SH-SY5Y (cell line): Measurements from ENCODE around the gene HDAC9.

ENCODE experiments used
- GATA2 ChIP-seq: IDR thresholded peaks from 2 replicates; pipeline ENCODE4 v1.6.1; 2011; ENCODE audit warnings: mild to moderate bottlenecking, low read depth, low read length
- GATA3 ChIP-seq: IDR thresholded peaks from 2 replicates; pipeline ENCODE4 v1.6.1; 2011; ENCODE audit warnings: low read depth, mild to moderate bottlenecking, low read length, moderate library complexity

GRCh38 chr7:18570890-18571478 is 75.4 kb downstream of the HDAC9 start:
- no peak for TF ChIP-seq GATA2
- no peak for TF ChIP-seq GATA3
